ENCODE results near the gene GPSM1.

The GPSM1 gene

DNA sequence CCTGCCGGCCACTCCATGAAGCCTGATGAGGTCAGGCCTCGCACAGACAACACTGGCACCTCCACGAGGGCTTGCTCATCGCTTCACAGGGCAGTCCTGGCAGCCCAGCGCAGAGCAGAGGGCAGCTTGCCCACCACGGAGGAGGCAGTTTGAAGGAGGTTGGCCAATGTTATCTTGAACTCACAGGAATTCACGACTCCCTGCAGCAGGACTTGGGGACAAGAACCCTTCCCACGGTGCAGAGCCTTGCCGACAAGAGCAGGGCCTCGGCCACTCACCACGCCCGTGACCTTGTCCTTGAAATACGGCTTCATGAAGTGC lies 67.6 kb downstream of the GPSM1 start:
- DNase-seq: no peak
- Histone ChIP-seq H3K4me1 (ENCODE audit: control insufficient read depth, insufficient read depth, low read length, poor library complexity, severe bottlenecking) (peaks cover 12% of the 10 kb centered on the region), H3K27ac (ENCODE audit: insufficient read depth, low read length, poor library complexity, severe bottlenecking) (no peak overlapping the region), H3K9me3 (ENCODE audit: control insufficient read depth, low read length) (no peaks in the 10 kb centered on the region), H3K36me3 (ENCODE audit: control insufficient read depth, insufficient read depth, low read length) (peaks cover 53% of the 10 kb centered on the region), H3K4me3 (ENCODE audit: insufficient read depth, low read depth, low read length, poor library complexity, severe bottlenecking) (no peak overlapping the region), H3K27me3 (replicated peaks; ENCODE audit: control insufficient read depth, insufficient read depth, low read length, poor library complexity, severe bottlenecking) (no peaks in the 10 kb centered on the region)

DNA sequence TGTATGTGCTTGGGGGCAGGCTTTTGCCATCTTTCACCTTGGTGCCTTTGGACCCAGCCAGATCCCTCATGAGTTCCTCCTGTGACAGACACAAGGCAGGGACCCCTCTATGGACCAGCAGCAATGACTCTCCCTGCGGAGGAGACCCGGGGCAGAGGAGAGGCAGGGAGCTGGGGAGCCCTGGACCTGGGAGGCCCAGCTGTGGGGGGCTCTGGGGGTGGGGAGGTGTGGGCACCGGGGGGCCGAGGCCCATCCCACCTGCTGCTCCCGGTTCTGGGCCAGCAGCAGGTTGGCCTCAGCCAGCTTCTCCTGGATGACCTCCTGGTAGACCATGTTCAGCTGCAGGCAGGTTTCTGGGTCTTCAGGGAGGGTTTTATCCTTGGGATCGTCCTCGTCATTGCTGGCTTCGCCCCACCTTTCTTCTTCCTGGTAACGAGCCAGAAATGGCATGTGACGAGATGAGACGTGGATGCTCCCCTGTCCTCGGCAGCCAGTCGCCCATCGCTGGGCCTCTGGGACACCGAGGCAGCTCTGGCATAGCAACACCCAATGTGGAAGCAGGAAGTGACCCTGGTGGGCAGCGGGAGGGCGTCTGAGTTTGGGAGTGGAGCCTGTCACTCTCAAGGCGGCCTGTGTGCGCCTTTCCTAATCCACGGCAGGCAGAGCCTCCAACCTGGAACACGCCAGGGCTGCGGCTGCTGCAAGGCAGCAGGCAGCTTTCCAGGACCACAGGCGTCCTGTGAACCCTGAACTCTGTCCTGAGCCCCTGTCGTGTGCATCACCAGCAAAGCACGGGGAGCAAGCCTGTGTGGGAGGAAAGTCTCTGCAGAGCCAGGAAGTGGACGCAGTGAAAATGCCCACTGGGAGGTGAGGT lies 68.2 kb downstream of the GPSM1 start:
- H3K36me3 ChIP-seq (ENCODE audit: control insufficient read depth, insufficient read depth, low read length): peaks cover 52% of the 10 kb centered on the region
- H3K4me1 ChIP-seq (ENCODE audit: control insufficient read depth, insufficient read depth, low read length, poor library complexity, severe bottlenecking): peaks cover 17% of the 10 kb centered on the region
- H3K27me3 ChIP-seq (replicated peaks; ENCODE audit: control insufficient read depth, insufficient read depth, low read length, poor library complexity, severe bottlenecking): no peaks in the 10 kb centered on the region
- no peak for DNase-seq
- no peak overlapping the region for H3K27ac ChIP-seq (ENCODE audit: insufficient read depth, low read length, poor library complexity, severe bottlenecking)
- no peaks in the 10 kb centered on the region for H3K9me3 ChIP-seq (ENCODE audit: control insufficient read depth, low read length)
- no peak overlapping the region for H3K4me3 ChIP-seq (ENCODE audit: insufficient read depth, low read depth, low read length, poor library complexity, severe bottlenecking)

DNA sequence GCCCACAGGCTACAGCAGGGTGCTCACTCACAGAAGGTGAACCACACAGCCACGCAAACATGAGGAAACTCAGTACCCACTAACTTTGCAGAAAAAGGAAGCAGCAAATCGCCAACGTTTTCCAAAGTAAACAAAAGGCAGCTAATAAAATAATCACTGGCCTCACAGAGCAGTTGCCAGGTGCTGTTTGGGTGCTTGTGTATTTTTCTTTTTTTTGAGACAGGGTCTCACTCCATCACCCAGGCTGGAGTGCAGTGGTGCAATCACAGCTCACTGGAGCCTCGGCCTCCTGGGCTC lies 68.8 kb downstream of the GPSM1 start:
- no peaks in the 10 kb centered on the region for H3K9me3 ChIP-seq (ENCODE audit: control insufficient read depth, low read length)
- no peaks in the 10 kb centered on the region for H3K27me3 ChIP-seq (replicated peaks; ENCODE audit: control insufficient read depth, insufficient read depth, low read length, poor library complexity, severe bottlenecking)
- H3K36me3 ChIP-seq (ENCODE audit: control insufficient read depth, insufficient read depth, low read length): peaks cover 49% of the 10 kb centered on the region
- no peak for DNase-seq
- no peak overlapping the region for H3K27ac ChIP-seq (ENCODE audit: insufficient read depth, low read length, poor library complexity, severe bottlenecking)
- H3K4me1 ChIP-seq (ENCODE audit: control insufficient read depth, insufficient read depth, low read length, poor library complexity, severe bottlenecking): peaks cover 20% of the 10 kb centered on the region
- H3K4me3 ChIP-seq (ENCODE audit: insufficient read depth, low read depth, low read length, poor library complexity, severe bottlenecking): no peak overlapping the region

DNA sequence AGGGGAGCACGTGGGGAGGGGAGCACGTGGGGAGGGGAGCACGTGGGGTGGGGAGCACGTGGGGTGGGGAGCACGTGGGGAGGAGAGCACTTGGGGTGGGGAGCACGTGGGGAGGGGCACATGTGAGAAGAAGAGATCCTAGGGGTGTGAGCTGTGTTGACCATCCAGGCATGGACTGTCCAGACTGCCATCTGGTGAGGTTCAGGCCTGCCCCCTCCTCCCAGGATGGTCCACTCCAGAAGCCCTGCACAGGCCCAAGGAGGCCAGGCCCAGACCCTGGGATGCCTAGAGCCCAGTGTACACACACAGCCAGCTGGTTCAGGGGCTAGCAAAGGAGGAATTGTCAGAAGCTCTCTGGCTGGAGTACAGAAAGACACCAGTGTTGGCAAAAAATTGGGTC lies 70.3 kb downstream of the GPSM1 start:
- Histone ChIP-seq H3K27me3 (replicated peaks; ENCODE audit: control insufficient read depth, insufficient read depth, low read length, poor library complexity, severe bottlenecking) (no peaks in the 10 kb centered on the region), H3K27ac (ENCODE audit: insufficient read depth, low read length, poor library complexity, severe bottlenecking) (no peak overlapping the region), H3K9me3 (ENCODE audit: control insufficient read depth, low read length) (no peaks in the 10 kb centered on the region), H3K4me1 (ENCODE audit: control insufficient read depth, insufficient read depth, low read length, poor library complexity, severe bottlenecking) (peaks cover 22% of the 10 kb centered on the region), H3K36me3 (ENCODE audit: control insufficient read depth, insufficient read depth, low read length) (peaks cover 36% of the 10 kb centered on the region), H3K4me3 (ENCODE audit: insufficient read depth, low read depth, low read length, poor library complexity, severe bottlenecking) (no peak overlapping the region)
- no peak for DNase-seq

DNA sequence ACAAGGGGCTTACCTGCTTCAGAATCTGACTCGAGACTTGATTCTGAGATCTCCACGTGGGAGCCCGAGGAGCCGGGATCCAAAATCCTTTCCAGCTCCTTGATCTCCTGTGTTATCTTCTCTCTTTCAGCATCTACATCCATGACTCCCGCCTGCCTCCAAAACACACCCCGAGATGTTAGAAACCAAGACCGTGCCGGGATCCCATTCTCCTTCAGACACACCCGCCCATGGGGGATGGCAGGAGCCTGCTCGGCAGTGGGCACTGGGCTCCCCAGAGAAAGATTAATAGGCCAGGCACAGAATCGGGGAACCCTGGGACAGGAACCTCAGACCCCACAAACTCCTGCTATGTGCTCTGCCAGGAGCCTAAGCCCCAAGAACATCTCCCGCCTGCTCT lies 70.9 kb downstream of the GPSM1 start:
- peaks cover 26% of the 10 kb centered on the region for H3K4me1 ChIP-seq (ENCODE audit: control insufficient read depth, insufficient read depth, low read length, poor library complexity, severe bottlenecking)
- DNase-seq: no peak
- H3K27me3 ChIP-seq (replicated peaks; ENCODE audit: control insufficient read depth, insufficient read depth, low read length, poor library complexity, severe bottlenecking): no peaks in the 10 kb centered on the region
- H3K27ac ChIP-seq (ENCODE audit: insufficient read depth, low read length, poor library complexity, severe bottlenecking): no peak overlapping the region
- peaks cover 34% of the 10 kb centered on the region for H3K36me3 ChIP-seq (ENCODE audit: control insufficient read depth, insufficient read depth, low read length)
- H3K9me3 ChIP-seq (ENCODE audit: control insufficient read depth, low read length): no peaks in the 10 kb centered on the region
- H3K4me3 ChIP-seq (ENCODE audit: insufficient read depth, low read depth, low read length, poor library complexity, severe bottlenecking): no peak overlapping the region

GRCh38 chr9:136399176-136400037 lies 72.1 kb downstream of the GPSM1 start:
- H3K4me3 ChIP-seq (ENCODE audit: insufficient read depth, low read depth, low read length, poor library complexity, severe bottlenecking): peak overlapping the region; percentile 81
- DNase-seq: peak; percentile 20 to 45 (median 25)
- no peaks in the 10 kb centered on the region for H3K27me3 ChIP-seq (replicated peaks; ENCODE audit: control insufficient read depth, insufficient read depth, low read length, poor library complexity, severe bottlenecking)
- no peaks in the 10 kb centered on the region for H3K9me3 ChIP-seq (ENCODE audit: control insufficient read depth, low read length)
- peaks cover 37% of the 10 kb centered on the region for H3K4me1 ChIP-seq (ENCODE audit: control insufficient read depth, insufficient read depth, low read length, poor library complexity, severe bottlenecking)
- peak overlapping the region; percentile 51 for H3K27ac ChIP-seq (ENCODE audit: insufficient read depth, low read length, poor library complexity, severe bottlenecking)
- peaks cover 24% of the 10 kb centered on the region for H3K36me3 ChIP-seq (ENCODE audit: control insufficient read depth, insufficient read depth, low read length)

- Histone ChIP-seq H3K4me3 (ENCODE audit: insufficient read depth, low read depth, low read length, poor library complexity, severe bottlenecking) (peak within 1 kb of the TSS; percentile 81), H3K27ac (ENCODE audit: insufficient read depth, low read length, poor library complexity, severe bottlenecking) (peak within 1 kb of the TSS; percentile 51), H3K4me1 (ENCODE audit: control insufficient read depth, insufficient read depth, low read length, poor library complexity, severe bottlenecking) (peaks cover 45% of the 10 kb centered on the region)
These were observed 72.9 kb downstream of the GPSM1 start, which contains the start of gene SNAPC4 for GRCh38 chr9:136400038-136400834. TSS of gene SNAPC4 (minus strand) at chr9:136400170. CDS start at chr9:136398428, 1,742 bp downstream.

DNA sequence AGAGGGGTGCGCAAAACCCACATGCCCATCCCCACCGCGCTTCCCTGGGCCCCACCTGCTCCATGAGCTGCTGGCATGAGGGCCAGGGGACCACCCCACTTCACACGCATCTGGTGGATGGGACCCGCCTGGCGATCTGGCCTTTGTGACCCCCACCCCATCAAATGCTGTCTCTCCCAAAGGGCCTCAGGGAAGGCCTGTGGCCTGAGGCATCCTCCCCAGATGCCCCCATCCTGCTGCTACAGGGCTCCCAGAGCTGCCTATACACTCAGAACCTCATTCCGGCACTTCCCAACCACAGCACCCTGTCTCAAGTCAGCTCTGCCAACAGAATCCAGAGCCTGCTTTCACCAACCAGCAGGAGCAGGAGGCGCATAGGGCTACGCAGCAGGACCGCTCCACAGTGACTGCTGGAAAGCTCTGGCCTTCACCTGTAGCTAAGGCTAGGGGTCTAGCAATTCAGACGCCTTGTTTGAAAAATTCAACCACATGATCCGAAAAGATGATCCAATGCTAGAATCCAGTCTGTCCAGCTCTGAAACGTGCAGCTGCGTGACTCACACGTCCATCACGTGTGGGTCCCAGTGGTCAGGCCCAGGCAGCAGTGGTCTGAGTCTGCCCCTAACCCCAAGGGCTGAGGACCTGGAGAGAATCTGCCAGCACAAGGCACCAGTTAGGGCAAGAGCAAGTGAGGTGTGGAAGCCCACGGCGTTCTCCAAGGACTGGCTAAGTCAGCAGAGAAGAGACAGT lies 74.0 kb downstream of the GPSM1 start:
- Histone ChIP-seq H3K9me3 (ENCODE audit: control insufficient read depth, low read length) (no peaks in the 10 kb centered on the region), H3K27me3 (replicated peaks; ENCODE audit: control insufficient read depth, insufficient read depth, low read length, poor library complexity, severe bottlenecking) (no peaks in the 10 kb centered on the region), H3K4me1 (ENCODE audit: control insufficient read depth, insufficient read depth, low read length, poor library complexity, severe bottlenecking) (peaks cover 50% of the 10 kb centered on the region), H3K36me3 (ENCODE audit: control insufficient read depth, insufficient read depth, low read length) (peaks cover 21% of the 10 kb centered on the region), H3K4me3 (ENCODE audit: insufficient read depth, low read depth, low read length, poor library complexity, severe bottlenecking) (no peak overlapping the region), H3K27ac (ENCODE audit: insufficient read depth, low read length, poor library complexity, severe bottlenecking) (no peak overlapping the region)
- DNase-seq: no peak

More at GRCh38 chr9:136400038-136400834, 72.9 kb downstream of the GPSM1 start, which contains the start of gene SNAPC4:
- DNase-seq: peak; percentile 71 to 79 (median 71)
- Histone ChIP-seq H3K9me3 (ENCODE audit: control insufficient read depth, low read length) (no peaks in the 10 kb centered on the region), H3K36me3 (ENCODE audit: control insufficient read depth, insufficient read depth, low read length) (peaks cover 20% of the 10 kb centered on the region), H3K27me3 (replicated peaks; ENCODE audit: control insufficient read depth, insufficient read depth, low read length, poor library complexity, severe bottlenecking) (no peaks in the 10 kb centered on the region)

DNA sequence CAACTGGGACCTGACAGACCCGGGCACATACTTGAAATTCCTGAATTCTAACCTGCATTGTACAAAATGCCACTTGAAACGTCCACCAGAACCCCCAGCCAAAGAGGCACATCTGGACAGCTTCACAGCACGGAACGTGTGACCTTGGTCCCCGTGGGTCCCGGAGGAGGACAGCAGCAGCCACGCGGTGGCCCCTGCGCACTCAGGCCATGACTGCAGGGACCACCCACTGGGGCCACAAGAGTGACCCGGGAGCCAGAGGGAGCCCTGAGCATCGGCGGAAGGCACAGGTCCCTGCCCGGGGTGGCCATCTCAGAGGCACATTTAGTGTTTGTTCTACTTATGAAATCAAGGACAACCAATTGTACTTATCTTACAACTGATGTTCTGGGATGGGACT lies 74.7 kb downstream of the GPSM1 start:
- Histone ChIP-seq H3K36me3 (ENCODE audit: control insufficient read depth, insufficient read depth, low read length) (peaks cover 18% of the 10 kb centered on the region), H3K27ac (ENCODE audit: insufficient read depth, low read length, poor library complexity, severe bottlenecking) (no peak overlapping the region), H3K27me3 (replicated peaks; ENCODE audit: control insufficient read depth, insufficient read depth, low read length, poor library complexity, severe bottlenecking) (no peaks in the 10 kb centered on the region), H3K9me3 (ENCODE audit: control insufficient read depth, low read length) (no peaks in the 10 kb centered on the region), H3K4me3 (ENCODE audit: insufficient read depth, low read depth, low read length, poor library complexity, severe bottlenecking) (no peak overlapping the region), H3K4me1 (ENCODE audit: control insufficient read depth, insufficient read depth, low read length, poor library complexity, severe bottlenecking) (peaks cover 50% of the 10 kb centered on the region)
- DNase-seq: no peak
